Lower lobe of right lung (tissue), 2 donors: Measurements from ENCODE around the gene PHC1. TPM values are rescaled to one million over a fixed set of nuclear protein-coding genes. Genes with fewer than 3 reads are reported as not detected.

Experiments used
- ATAC-seq, 2 donors: fragments of 200-7000 bp; cut with Tn5 transposase; one replicate each; pipeline ENCODE4 v1.9.1; 2020 to 2022; ENCODE audit warnings: mild to moderate bottlenecking in 2 of 2, moderate library complexity in 2 of 2
- DNase-seq: peaks from one replicate; pipeline ENCODE4 v3.0.0-alpha.2; 2020
- H3K27ac ChIP-seq: fragments of 200-600 bp; one replicate; pipeline ENCODE4 v1.8.0; 2022
- H3K27me3 ChIP-seq: fragments of 200-600 bp; one replicate; pipeline ENCODE4 v1.8.0; 2022; ENCODE audit warnings: low read depth
- H3K36me3 ChIP-seq: fragments of 200-600 bp; one replicate; pipeline ENCODE4 v1.8.0; 2022; ENCODE audit warnings: mild to moderate bottlenecking
- H3K4me1 ChIP-seq: fragments of 200-600 bp; one replicate; pipeline ENCODE4 v1.8.0; 2022
- H3K4me3 ChIP-seq: fragments of 200-600 bp; one replicate; pipeline ENCODE4 v1.8.0; 2022; ENCODE audit warnings: mild to moderate bottlenecking
- H3K9me3 ChIP-seq: fragments of 200-600 bp; one replicate; pipeline ENCODE4 v1.8.0; 2022
- intact Hi-C: fragments of 100-400 bp; cut with DNase I; formaldehyde crosslinking; loops from one replicate; pipeline ENCODE4 v1.11.0; 2022
- total RNA-seq: library from RNA; stranded (reverse); fragmentation: NEBNext Ultra II Directional; extraction: Animal tissue kit (Norgen Biotek cat#: 25700); gene quantifications from one replicate; pipeline ENCODE4 v1.2.1, GENCODE V29; 2021
- TF ChIP-seq, protein P1 (sequence below): fragments of 200-600 bp; IDR thresholded peaks from one replicate; pipeline ENCODE4 v1.8.0; 2022; ENCODE audit warnings: antibody characterized with exemption, mild to moderate bottlenecking
- donor health status: DM: no; HTN: yes; CAD: no; lungs with severe emphysema.

Gene PHC1
- total RNA-seq, 1 donor from 2014 or later, result 38.8 TPM

DNA sequence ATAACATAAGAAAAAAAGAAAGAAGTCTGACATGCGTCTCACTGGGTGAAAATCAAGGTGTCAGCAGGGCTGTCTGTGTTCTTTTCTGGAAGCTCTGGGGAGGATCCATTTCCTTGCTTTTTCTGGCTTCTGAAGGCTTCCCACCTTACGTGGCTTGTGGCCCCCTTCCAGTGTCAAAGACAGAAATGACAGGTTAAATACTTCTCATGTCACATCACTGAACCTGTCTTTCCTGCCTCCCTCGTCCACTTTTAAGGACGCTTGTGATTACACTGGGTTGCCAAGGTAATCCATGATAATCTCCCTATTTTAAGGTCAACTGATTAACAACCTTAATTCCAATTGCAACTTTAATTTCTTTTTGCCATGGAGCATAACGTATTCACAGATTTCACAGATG, 4.6 kb upstream of the PHC1 start:
- intact Hi-C loops, result no loop called here
- no peak overlapping the region for H3K4me3 ChIP-seq
- H3K27ac ChIP-seq, result no peak overlapping the region
- no peaks in the 10 kb centered on the region for H3K9me3 ChIP-seq
- TF ChIP-seq, protein P1, sequence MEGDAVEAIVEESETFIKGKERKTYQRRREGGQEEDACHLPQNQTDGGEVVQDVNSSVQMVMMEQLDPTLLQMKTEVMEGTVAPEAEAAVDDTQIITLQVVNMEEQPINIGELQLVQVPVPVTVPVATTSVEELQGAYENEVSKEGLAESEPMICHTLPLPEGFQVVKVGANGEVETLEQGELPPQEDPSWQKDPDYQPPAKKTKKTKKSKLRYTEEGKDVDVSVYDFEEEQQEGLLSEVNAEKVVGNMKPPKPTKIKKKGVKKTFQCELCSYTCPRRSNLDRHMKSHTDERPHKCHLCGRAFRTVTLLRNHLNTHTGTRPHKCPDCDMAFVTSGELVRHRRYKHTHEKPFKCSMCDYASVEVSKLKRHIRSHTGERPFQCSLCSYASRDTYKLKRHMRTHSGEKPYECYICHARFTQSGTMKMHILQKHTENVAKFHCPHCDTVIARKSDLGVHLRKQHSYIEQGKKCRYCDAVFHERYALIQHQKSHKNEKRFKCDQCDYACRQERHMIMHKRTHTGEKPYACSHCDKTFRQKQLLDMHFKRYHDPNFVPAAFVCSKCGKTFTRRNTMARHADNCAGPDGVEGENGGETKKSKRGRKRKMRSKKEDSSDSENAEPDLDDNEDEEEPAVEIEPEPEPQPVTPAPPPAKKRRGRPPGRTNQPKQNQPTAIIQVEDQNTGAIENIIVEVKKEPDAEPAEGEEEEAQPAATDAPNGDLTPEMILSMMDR, result no peak
- no peaks in the 10 kb centered on the region for H3K36me3 ChIP-seq
- no peaks in the 10 kb centered on the region for H3K4me1 ChIP-seq
- H3K27me3 ChIP-seq, result no peaks in the 10 kb centered on the region
- ATAC-seq (no peak), DNase-seq (no peak)

DNA sequence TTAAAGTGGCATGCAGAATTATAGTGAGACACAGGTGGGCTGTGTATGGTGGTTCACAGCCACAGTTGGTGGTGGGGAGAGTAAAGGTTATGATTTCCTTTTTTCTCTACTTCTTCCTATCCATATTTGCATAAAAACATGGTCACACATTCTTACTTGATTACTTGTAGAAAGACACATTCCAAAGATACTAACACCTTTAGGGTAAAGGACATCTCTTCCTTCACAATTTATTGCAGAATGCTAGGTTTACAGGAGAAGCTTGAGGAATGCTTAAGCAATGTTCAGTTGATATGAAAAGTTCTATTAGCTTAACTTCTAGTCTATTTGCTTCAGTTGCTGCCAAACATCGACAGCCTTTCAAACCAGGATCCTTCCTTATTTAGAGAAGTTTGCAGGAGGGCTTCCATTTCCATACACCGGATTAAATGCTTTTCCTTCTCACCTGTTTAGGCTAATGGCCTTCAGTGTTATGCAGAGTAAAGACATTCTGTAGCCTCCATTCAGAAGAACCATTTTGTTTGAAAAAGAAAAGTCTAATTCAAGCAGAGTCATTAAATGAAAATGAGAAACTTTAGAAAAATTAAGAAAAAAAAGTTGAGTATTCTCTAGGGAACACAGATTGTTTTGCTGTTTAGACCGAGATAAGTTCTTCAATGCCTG, 2.6 kb upstream of the PHC1 start:
- TF ChIP-seq, protein P1, result no peak
- no peaks in the 10 kb centered on the region for H3K36me3 ChIP-seq
- DNase-seq, result no peak

DNA sequence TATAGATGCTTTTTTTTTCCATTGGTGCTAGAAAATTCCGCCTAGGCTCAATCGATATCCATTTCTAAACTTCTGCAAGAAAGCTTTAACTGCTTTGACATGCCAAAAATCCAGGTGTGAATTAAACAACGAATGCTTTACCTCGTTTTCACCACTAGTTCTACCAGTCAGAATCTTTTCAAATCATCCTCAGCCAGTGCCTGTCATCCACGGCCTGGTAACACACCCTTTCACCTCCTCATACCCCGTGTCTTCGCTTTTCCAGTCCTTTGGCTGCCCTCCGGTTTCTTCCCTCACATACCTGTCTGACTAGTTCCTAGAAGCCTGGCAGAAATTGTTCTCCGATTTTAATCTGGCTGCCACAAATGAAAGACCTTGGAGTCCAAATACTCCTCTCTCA, 1.4 kb upstream of the PHC1 start:
- no peak overlapping the region for H3K4me3 ChIP-seq
- H3K36me3 ChIP-seq, result no peaks in the 10 kb centered on the region
- no peaks in the 10 kb centered on the region for H3K27me3 ChIP-seq
- peaks cover 8% of the 10 kb centered on the region for H3K4me1 ChIP-seq
- no peak for DNase-seq
- intact Hi-C loops, result no loop called here
- ATAC-seq, result peak in 1 of 2 donors; percentile 9
- H3K9me3 ChIP-seq, result no peaks in the 10 kb centered on the region
- TF ChIP-seq, protein P1, result no peak
- peak overlapping the region; percentile 84 for H3K27ac ChIP-seq

More for the DNA sequence above, 2.6 kb upstream of the PHC1 start:
- Histone ChIP-seq H3K27me3 (no peaks in the 10 kb centered on the region), H3K4me1 (peaks cover 8% of the 10 kb centered on the region), H3K27ac (no peak overlapping the region), H3K9me3 (no peaks in the 10 kb centered on the region), H3K4me3 (no peak overlapping the region)
- intact Hi-C loops, result no loop called here
- no peak for ATAC-seq

DNA sequence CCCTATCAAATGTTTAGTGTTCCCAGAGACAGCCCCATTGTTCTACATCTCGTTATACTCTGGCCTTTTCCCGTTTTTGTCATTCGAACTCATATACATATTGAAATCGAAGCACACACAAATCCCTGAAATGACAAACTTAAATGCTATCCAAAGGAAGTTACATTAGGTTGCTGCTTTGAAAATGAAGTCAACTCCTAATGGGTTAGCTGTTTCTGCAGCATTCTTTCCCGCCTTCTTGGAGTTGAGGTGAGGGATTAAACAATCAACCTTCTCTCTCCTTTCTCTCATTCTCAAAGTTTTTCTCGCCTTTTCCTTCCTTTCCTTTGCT, 642 bp upstream of the PHC1 start:
- Histone ChIP-seq H3K36me3 (peaks cover 4% of the 10 kb centered on the region), H3K9me3 (no peaks in the 10 kb centered on the region), H3K4me3 (peak overlapping the region; percentile 76), H3K27ac (peak overlapping the region; percentile 84), H3K4me1 (peaks cover 8% of the 10 kb centered on the region), H3K27me3 (no peaks in the 10 kb centered on the region)
- intact Hi-C loops, result no loop called here
- ATAC-seq, result peak in 1 of 2 donors; percentile 1
- TF ChIP-seq, protein P1, result no peak
- no peak for DNase-seq

DNA sequence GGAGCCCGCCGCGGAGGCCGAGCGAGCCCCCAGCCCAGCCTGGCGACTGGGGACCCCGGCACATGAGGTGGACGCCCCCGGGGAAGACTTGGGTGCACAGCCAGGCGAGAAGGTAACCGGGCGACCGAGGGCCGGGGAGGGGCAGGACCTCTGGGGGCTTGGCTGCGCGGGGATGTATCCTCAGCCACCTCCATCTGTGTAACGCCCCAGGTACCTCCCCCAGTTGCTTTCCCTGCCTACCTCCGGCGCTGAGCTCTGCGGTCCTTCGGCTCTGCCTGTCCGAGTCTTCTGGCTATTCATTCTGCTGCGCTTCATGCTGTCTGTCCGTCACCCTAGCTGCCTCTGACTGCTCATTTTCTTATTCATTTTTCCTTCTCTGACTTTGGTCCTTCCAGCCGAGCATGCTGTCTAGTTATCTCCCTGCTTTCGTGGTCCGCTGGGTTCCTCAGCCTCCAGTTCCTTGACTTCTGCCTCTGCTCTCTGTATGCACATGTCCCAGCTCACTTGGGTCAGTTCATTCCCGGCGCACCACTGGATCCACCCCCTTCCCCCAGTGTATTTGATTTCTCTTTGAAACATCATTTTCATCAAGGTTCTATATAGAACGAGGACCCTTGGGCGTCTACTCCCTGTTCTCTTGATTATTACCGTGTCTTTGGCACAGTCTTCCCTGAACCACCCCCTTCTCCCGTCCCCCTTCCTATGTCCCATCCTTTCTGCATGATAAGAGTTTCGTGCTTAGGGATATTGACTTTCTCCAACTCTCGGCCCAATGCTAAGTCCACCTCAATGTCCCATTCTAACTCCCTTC, 612 bp downstream of the PHC1 start:
- TF ChIP-seq, protein P1, result no peak
- peak overlapping the region; percentile 77 for H3K27ac ChIP-seq
- no peaks in the 10 kb centered on the region for H3K27me3 ChIP-seq
- H3K4me1 ChIP-seq, result peaks cover 8% of the 10 kb centered on the region
- ATAC-seq, result peak; percentile 84 to 86
- intact Hi-C loops, result no loop called here
- DNase-seq, result peak; percentile 64
- peak overlapping the region; percentile 76 for H3K4me3 ChIP-seq
- H3K9me3 ChIP-seq, result no peaks in the 10 kb centered on the region
- H3K36me3 ChIP-seq, result peaks cover 8% of the 10 kb centered on the region
